22Rv1 (cell line): Measurements from ENCODE around the gene TBC1D2B.

Experiments
- H3K27ac ChIP-seq: fragments of 450-650 bp; 2 replicates; pipeline ENCODE4 v1.5.1; 2017
- ZFX ChIP-seq: fragments of 450-650 bp; IDR thresholded peaks from 2 replicates; pipeline ENCODE4 v1.6.1; 2017; ENCODE audit warnings: antibody characterized with exemption, borderline replicate concordance
- TF ChIP-seq, protein P1 (sequence below): fragments of 450-650 bp; IDR thresholded peaks from 2 replicates; pipeline ENCODE4 v1.5.1; 2017; ENCODE audit warnings: mild to moderate bottlenecking

Gene TBC1D2B

DNA sequence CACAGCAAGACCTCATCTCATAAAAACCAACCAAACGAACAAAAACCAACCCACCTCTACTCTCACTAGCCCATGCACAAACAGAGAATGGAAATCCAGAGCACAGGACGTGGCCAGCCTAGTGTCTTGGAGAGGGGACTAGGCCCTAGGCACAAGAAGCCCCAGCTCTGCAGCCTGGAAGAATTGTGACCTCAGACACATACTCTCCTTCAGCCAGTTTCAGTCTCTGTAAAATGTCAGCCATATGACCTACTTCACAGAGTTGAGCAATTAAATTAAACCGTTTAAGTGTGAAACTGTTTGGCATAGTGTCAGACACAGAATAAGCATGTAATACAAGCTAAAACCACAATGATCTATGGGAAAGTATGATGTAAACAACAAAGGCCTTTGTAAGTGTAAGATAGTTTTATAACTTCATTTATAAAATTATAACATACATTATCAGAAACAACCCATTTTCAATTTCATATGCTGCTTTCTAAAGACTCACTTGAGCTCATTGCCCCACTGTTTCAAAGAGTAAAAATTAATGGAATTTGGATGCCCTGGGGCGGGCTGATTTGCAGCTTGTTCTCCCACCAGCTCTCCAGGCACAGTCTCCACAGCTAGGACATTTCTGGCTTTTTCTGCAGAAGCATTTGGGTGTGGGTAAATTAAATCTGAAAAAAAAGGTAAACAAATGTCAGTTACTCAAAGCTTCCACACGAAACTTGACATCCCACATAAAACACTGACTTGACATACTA lies 32.9 kb downstream of the TBC1D2B start:
- TF ChIP-seq ZFX, result no peak
- TF ChIP-seq, protein P1, sequence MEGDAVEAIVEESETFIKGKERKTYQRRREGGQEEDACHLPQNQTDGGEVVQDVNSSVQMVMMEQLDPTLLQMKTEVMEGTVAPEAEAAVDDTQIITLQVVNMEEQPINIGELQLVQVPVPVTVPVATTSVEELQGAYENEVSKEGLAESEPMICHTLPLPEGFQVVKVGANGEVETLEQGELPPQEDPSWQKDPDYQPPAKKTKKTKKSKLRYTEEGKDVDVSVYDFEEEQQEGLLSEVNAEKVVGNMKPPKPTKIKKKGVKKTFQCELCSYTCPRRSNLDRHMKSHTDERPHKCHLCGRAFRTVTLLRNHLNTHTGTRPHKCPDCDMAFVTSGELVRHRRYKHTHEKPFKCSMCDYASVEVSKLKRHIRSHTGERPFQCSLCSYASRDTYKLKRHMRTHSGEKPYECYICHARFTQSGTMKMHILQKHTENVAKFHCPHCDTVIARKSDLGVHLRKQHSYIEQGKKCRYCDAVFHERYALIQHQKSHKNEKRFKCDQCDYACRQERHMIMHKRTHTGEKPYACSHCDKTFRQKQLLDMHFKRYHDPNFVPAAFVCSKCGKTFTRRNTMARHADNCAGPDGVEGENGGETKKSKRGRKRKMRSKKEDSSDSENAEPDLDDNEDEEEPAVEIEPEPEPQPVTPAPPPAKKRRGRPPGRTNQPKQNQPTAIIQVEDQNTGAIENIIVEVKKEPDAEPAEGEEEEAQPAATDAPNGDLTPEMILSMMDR, result no peak
- no peak overlapping the region for H3K27ac ChIP-seq

DNA sequence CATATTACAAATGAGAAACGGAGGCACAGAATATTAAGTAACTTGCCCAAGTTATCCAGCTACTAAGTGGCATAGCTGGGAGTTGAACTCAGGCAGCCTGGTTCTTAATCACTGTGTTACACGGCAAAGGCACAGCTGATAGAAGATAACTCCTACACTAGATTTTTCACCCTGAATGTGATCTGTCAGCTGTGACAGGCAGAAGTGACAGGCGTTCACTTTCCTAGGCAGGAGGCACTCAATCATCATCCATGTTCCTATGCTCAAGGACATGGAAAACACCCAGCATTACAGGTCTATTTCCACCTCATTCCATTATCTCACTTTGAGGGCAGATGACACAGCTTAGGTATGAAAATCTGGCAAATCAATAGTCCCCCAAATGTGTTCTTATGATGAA lies 35.6 kb downstream of the TBC1D2B start:
- no peak overlapping the region for H3K27ac ChIP-seq
- TF ChIP-seq ZFX, result no peak
- TF ChIP-seq, protein P1, result no peak

- TF ChIP-seq, protein P1, result no peak
- TF ChIP-seq ZFX, result no peak
- H3K27ac ChIP-seq, result no peak overlapping the region
These were observed 36.8 kb downstream of the TBC1D2B start for GRCh38 chr15:78040653-78041244.

GRCh38 chr15:78038585-78039247 lies 38.8 kb downstream of the TBC1D2B start:
- no peak overlapping the region for H3K27ac ChIP-seq
- TF ChIP-seq, protein P1, result no peak
- TF ChIP-seq ZFX, result no peak

DNA sequence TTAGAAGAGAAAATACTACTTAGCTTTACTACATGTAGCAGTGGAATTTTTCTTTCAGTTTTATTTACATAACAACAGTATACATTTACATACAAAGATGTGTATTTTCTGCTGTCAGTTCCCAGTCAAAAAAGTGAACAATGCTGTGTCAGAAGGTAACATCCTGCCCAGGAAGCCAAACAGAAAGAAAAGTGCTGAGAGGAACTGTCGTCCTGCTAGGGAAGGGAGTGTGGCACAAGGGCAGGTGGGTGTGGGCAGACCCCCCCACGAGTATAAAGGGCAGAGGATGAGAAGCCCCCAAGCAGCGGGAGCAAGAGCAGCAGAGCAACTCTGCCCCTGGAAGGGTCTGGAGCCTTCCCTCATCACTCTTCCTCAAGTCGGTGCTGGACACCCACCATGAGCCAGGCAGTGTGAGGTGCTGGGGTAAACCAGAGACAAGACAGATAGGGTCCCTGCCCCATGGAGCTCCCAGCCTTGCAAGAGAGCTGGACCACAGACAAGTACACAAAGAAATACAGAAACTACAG lies 39.7 kb downstream of the TBC1D2B start:
- TF ChIP-seq, protein P1, result no peak
- TF ChIP-seq ZFX, result no peak
- no peak overlapping the region for H3K27ac ChIP-seq

- TF ChIP-seq, protein P1, result no peak
- TF ChIP-seq ZFX, result no peak
- no peak overlapping the region for H3K27ac ChIP-seq
These were observed 40.2 kb downstream of the TBC1D2B start for GRCh38 chr15:78037328-78037727.
